Placental pericyte (primary cell): ENCODE results near the gene SFTPB. TPM values are rescaled to one million over a fixed set of nuclear protein-coding genes. Genes with fewer than 3 reads are reported as not detected.

Experiments used
- total RNA-seq: library from RNA; depleted of rRNA; stranded (reverse); fragments of >200 nt; gene quantifications from 2 replicates; pipeline ENCODE4 v1.2.3, GENCODE V29; 2012

The SFTPB gene
- not detected in 2 replicates for total RNA-seq

GRCh38 chr2:85668009-85668856 lies at the start of gene SFTPB:
SFTPB (minus strand) TSS chr2:85668199; CDS start chr2:85668183, 16 bp downstream.

GRCh38 chr2:85694052-85695025 lies 26.3 kb upstream of the SFTPB start, which contains the start of gene GNLY:
GNLY (plus strand) TSS chr2:85694358; CDS start chr2:85694419, 61 bp downstream.

GRCh38 chr2:85611705-85612587 lies 56.1 kb downstream of the SFTPB start, which contains the start of gene C2orf68:
C2orf68 (minus strand) TSS chr2:85612066; CDS start chr2:85611984, 82 bp downstream.

Other genes starting within 250 kb of the SFTPB start
- gene SH2D6, start 249.5 kb downstream of the SFTPB start, total RNA-seq, result not detected in 2 replicates
- gene MAT2A, start 129.0 kb downstream of the SFTPB start, total RNA-seq, result 134 and 154 TPM in 2 replicates
- 54.9 and 56.6 TPM in 2 replicates for gene GGCX, start 106.7 kb downstream of the SFTPB start, total RNA-seq
- gene VAMP8, start 90.6 kb downstream of the SFTPB start, total RNA-seq, result 11.8 and 14.0 TPM in 2 replicates
- 14.7 and 22.8 TPM in 2 replicates for gene VAMP5, start 83.8 kb downstream of the SFTPB start, total RNA-seq
- 147 and 289 TPM in 2 replicates for gene RNF181, start 72.5 kb downstream of the SFTPB start, total RNA-seq
- gene TMEM150A, start 65.5 kb downstream of the SFTPB start, total RNA-seq, result 14.6 and 17.7 TPM in 2 replicates
- 14.0 and 14.7 TPM in 2 replicates for gene C2orf68, start 56.1 kb downstream of the SFTPB start, total RNA-seq
- 46.8 and 49.1 TPM in 2 replicates for gene USP39, start 52.0 kb downstream of the SFTPB start, total RNA-seq
- gene GNLY, start 26.2 kb upstream of the SFTPB start, total RNA-seq, result not detected in 2 replicates
- 3.6 and 10.9 TPM in 2 replicates for gene ATOH8, start 85.8 kb upstream of the SFTPB start, total RNA-seq
- gene ST3GAL5, start 220.8 kb upstream of the SFTPB start, total RNA-seq, result 21.0 and 68.7 TPM in 2 replicates